Daoy (cell line): ENCODE measurements around the gene MAP6. TPM values are rescaled to one million over a fixed set of nuclear protein-coding genes. Genes with fewer than 3 reads are reported as not detected.

Source experiments
- DNase-seq: peaks from one replicate; pipeline ENCODE4 v3.0.0-alpha.2; 2015; ENCODE audit warnings: low read depth
- total RNA-seq: library from RNA; depleted of rRNA; stranded (reverse); fragments of >200 nt; shearing (Covaris generic); gene quantifications from 2 replicates; pipeline ENCODE4 v1.2.3, GENCODE V29; 2014; rRNA removed

Gene MAP6
- total RNA-seq, 1 experiment from 2014 or later = 0.40 TPM

DNA sequence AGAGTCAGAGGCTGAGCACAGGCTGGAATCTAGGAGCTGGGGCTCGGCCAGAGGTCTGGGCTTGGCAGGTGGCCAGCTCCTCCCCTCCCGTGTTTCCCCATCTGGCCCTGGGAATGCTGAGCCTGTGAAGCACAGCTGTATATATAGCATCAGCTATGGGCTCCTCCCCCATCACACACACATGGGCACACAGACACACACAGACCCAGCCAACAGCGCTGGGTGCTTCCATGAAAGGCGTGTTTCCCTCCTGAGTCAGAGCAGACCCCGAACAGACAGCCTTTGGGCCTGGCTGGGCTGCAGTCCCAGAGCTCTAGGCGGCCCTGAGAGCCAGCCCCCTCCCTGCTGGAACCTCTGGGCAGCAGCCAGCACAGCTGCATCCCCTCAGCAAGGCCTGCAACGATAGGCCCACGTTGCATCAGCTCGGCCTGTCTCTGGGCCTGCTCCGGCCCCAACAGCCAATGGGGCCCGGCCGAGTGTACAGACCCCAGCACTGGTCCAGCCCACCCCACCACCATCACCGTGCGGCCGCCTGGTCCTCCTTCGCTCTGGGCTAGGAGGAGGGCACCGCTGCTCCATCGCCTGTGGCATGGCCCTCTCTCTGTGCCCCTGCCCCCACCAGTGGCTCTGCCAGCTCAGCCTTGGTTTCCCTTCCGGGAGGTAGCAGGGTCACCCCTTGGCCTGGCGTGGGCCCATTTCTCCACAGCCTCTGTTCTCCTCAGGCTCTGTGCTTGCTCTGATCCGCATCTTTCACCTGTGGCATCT, 114.4 kb downstream of the MAP6 start:
- peak; percentile 92 for DNase-seq

DNA sequence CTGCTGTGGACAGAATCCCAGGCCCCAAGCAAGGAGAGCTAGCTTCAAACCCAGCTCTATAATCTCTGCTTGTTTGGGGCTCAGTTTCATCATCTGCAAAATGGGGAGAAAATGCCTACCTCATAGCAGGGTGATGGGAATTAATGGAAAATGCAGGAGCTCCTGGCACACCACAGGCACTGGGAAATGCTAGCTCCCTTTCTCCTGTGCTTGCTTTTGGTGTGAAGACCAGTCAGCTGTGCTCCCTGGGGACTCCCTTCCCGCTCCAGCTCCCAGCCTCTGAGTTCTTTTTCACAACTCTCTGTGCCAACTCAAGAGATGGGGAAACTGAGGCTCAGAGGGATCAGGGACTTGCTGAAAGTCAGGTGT, 115.0 kb downstream of the MAP6 start:
- no peak for DNase-seq

DNA sequence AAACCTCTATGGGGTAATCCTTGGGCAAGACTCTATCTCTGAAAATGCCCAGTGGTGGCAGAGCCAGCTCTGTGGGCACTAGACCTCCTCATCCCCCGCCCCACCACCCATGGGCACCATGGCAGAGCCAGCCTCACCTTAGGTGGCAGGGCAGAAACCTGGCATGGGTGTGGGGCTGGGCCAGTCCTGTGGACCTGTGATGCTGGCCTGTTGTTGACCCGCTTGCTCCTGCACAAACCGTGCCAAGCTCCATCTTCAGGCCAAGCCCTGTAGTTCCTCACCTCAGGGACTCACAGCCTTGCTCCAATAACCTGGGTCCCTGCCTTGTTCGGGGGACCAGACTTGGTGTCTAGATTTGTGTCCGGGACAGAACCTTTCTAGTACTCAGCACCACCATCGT, 115.7 kb downstream of the MAP6 start:
- no peak for DNase-seq

DNA sequence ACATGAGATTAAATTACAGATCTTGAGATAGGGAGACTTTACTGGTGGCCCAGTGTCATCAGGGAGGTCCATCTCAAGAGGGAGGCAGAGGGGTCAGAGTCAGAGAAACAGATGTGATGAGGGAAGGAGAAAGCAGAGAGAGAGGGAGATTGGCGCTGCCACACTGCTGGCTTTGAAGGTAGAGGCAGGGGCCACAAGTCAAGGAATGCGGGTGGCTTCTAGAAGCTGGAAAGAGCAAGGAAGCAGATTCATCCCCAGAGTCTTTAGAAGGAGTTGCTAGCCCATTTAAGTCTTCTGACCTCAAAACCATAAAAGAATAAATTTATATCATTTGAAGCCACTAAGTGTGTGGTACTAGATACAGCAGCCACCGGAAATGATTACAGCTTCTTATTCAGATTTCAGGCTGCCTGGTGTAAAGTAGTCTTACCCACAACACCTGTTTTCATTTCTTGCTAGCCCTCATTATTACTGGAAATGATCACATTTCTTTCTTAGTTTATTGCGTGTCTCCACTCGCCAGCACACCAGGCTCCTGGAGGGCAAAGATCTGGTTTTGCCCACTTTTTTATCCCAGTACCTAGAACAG, 119.4 kb downstream of the MAP6 start:
- DNase-seq = no peak

DNA sequence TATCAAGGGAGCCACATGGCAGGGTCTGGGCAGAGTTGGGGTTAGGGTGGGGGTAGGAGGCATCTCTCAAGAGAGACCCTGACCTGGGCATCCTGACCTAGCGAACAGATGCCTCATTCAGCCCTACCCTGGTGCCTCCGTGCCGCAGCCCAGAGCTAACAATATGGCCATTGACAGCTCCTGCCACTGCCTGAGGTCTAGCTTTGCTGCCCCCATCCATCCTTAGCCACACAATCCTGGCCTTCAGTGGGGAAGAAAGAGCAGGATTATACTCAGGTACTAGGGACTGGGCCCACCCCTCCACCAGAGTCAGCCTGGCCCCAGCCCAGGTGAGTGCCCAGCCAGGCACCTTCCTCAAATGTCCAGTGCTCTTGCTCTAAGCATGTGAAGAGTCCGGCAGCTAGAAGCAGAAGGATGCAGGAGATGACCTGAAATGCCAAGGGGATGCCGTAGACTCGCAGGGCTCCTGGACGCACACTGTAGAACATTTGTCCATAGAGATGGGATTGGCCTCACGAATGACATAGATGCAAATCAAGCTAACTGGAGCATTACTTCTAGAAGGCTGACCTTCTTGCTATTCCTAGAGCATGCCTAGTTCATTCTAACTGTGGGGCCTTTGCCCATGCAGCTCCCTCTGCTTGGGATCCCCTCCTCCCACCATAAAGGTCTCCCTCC, 120.1 kb downstream of the MAP6 start:
- no peak for DNase-seq

DNA sequence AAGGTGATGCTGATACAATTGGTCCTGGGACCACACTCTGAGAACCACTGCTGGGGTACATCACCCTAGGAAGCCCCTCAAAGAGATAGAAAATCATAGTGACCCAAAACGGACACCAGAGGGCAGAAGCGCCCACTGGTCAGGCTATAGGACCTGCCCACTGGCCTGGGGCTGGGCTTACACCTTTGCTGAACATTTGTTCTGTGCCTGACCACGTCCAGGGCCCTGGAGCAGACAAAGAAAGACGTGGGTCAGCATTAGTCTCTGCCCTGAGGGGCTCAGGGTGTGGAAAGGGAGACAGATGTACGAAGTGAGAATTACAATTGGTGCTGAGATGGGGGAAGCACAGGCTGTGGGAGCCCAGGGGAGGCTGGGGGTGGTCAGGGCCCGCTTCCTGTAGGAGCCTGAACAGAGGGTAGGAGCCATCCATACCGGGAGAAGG, 121.2 kb downstream of the MAP6 start:
- DNase-seq = peak; percentile 66

DNA sequence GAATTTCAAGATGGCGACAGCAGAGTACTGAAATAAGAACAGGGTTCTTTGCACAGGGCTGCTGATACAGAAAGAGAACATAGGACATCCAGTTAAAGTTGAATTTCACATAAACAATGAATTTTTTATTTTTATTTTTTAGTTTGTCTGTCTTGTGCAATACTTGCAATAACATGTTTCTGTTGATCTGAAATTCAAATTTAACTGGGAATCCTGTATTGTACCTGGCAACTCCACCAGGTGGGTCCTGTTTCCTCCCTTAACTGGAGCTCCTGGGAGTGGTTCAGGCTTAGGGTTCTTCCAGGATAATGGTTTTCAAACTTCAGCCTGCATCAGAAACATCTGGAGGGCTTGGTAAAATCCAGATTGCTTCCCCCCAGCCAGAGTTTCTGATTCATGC, 121.7 kb downstream of the MAP6 start:
- DNase-seq = no peak

DNA sequence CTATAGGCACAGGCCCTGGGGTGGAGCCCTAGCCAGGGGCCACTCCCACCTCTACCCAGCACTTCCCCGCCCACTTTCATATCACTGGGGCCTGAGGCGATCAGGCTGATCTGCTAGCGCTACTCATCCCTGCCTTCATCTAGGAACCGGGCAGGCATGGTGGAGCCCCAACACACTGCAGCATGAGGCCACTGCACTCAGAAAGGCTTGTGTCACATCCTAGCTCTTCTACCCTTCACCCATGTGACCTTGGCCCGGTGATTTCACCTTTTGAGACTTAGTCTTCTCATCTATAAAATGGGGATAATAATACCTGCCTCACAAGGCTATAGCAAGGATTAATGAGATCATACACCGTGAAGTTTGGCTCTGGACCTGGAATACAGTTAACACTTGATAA, 125.0 kb downstream of the MAP6 start:
- no peak for DNase-seq

DNA sequence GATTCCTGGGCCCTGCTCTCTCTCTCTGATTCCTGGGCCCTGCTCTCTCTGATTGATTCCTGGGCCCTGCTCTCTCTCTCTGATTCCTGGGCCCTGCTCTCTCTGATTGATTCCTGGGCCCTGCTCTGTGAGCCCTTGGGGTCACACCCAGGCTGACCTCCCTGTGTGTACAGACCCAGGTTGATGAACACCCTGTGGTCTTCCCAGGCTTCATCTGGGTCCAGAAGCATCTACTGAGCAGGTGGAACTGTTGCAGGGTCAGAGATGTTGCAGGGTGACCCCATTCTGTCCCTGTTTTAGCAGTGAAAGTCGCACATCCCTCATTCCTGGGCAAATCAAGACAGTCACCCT, 126.8 kb downstream of the MAP6 start:
- no peak for DNase-seq

DNA sequence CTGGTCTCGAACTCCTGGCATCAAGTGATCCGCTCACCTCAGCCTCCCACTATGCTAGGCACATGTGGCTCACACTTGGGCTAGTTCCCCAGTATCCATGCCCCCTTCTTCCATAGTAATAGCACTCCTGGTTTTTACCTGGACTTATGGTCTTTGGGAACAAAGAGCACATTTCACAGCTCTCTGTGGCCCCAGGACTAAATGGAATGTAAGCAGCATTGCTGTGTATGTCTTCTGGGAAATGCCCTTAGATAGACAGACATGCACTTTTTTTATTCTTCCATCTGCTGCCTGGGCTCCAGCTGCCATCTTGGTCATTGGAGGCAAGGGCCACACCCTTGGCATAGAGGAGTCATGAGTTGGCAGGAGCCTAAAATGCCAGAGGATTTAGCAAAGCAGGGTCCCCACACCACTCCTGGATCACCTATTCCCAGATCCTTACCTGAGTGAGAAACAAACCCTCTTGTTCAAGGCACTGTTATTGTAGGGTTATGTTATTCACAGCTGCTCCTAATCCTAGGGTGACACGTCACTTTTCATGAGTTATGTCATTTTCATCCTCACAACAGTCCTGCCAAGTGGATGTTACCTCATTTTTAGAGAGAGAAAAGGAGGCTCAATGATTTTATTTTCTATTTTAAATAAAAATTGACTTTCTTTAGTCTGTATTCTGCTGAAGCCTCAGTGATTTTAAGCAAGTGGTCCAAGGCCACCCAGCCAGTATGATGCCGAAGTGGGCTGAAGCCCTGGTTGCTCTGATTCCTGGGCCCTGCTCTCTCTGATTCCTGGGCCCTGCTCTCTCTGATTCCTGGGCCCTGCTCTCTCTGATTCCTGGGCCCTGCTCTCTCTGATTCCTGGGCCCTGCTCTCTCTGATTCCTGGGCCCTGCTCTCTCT, 127.4 kb downstream of the MAP6 start:
- no peak for DNase-seq

DNA sequence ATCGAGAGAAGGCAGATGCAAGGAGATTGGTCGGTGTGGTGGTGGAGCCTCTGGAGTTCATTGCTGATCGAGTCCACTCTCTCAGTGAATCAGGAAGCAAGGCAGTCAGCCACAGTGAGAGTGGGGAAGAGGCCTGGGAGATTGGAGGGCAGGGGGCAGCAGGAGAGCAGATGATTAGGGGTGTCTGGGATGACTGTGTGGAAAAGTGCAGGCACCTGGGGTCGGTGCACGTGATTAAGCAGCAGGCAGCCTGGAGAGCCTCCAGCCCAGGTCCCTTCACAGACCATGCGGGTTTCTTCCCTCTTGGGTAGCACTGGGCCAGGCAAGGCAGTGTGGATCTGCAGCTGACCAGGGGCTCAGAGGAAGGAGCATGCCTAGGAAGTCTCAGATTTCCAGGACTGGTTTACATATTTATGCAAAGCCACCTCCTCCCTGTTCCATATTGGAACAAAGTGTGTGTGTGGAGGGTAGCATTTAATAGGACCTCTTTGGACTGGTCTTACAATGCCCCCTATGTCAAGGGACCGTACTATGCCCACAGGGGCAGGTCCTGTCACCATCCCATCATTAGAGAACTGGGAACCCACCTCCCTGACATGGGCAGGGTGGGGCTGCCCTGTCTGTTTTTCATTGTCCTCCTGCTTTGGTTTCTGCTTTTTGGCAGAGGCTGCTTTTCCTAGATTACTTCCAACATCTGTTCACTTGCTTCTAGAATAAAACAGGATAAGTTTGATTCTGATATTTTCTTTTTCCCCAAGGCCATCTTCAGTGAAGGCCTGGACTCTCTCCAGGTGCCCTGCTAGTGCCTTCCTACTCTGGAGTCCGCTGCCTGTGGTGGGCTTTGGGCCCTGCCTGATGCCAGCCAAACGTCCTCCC, 129.1 kb downstream of the MAP6 start:
- DNase-seq = no peak

DNA sequence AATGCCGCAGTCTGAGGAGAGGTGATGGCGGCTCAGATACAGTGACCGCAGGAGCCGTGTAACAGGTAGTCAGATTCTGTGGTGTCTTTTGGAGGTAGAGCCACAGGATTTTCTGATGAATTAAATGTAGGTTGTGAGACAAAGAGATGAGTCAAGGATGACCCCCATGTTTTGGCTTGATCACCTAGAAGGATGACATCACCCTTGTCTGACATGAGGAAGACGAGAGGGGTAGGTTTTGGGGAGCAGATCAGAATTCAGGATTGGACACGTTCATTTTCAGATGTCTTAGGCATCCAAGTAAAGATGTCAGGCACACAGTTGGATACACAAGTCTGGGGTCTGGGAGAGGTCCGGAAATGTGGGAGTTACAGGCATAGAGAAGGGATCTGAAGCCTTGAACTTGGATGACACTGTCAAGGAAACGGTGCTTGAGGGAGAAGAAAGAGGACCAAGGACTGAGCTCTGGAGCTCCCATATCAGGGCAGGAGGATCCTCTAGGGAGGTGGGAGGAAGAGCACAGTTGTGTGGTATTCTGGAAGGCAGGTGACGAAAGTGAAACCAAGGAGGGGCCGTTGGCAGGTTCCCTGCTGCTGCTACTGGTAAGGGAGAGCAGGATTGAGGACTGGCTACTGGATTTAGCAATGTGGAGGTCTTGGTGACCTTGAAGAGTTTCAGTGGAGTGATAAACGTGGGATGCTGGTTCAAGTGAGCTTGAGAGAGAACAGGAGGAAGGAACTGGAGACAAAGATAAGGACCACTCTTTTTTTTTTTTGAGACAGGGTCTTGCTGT, 130.5 kb downstream of the MAP6 start:
- no peak for DNase-seq

DNA sequence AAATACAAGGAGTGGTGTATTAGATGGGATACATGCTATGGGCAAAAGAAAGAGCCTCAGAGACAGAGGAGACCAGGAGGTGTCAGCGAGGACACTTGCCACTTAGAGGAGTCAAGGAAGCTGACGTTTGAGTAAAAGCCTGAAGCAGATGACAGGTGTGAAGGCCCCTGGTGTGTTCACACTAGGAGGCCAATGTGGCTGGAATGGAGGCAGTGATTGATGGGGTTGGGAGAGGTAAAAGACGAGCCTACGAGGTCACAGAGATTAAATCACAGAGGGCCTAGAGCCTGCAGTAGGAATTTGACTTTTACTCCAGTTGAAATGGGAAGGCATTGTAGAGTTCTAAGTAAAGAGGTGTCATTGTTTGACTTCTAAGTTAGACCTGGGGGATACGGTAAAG, 131.1 kb downstream of the MAP6 start:
- DNase-seq = no peak

Other genes starting within 250 kb of the MAP6 start
- gene KLHL35, start 235.8 kb downstream of the MAP6 start, total RNA-seq = 8.7 and 12.3 TPM in 2 replicates
- 2.6 and 3.7 TPM in 2 replicates for gene GDPD5, start 143.1 kb downstream of the MAP6 start, total RNA-seq
- gene SERPINH1, start 106.8 kb downstream of the MAP6 start, total RNA-seq = 300 and 415 TPM in 2 replicates
- not detected in 2 replicates for gene MOGAT2, start 48.8 kb upstream of the MAP6 start, total RNA-seq
- gene DGAT2, start 99.7 kb upstream of the MAP6 start, total RNA-seq = 9.4 and 19.3 TPM in 2 replicates
- gene UVRAG, start 146.2 kb upstream of the MAP6 start, total RNA-seq = 9.9 and 10.0 TPM in 2 replicates